ENCODE data around the gene CFAP69. TPM values are rescaled to one million over a fixed set of nuclear protein-coding genes. Genes with fewer than 3 reads are reported as not detected.

CFAP69 gene
- total RNA-seq, result 1.6 TPM
- long read RNA-seq, partial matches to known transcripts, result 0 of 2 reads
- long read RNA-seq, other reads (novel, unspliced or antisense), result 2 of 2 reads

GRCh38 chr7:90244909-90245851, at the start of gene CFAP69:
TSS of gene CFAP69 (plus strand) at chr7:90245174. CDS start at chr7:90245425, 251 bp downstream.
- intact Hi-C loops (cut with DNase I), result no loop called here
- DNase-seq (ENCODE audit: missing footprints), result peak; percentile 94
- peak; percentile 97 for ATAC-seq

GRCh38 chr7:90201500-90202195, 43.3 kb upstream of the CFAP69 start:
- intact Hi-C loops (cut with DNase I), result no loop called here
- ATAC-seq (no peak), DNase-seq (ENCODE audit: missing footprints) (no peak)

DNA sequence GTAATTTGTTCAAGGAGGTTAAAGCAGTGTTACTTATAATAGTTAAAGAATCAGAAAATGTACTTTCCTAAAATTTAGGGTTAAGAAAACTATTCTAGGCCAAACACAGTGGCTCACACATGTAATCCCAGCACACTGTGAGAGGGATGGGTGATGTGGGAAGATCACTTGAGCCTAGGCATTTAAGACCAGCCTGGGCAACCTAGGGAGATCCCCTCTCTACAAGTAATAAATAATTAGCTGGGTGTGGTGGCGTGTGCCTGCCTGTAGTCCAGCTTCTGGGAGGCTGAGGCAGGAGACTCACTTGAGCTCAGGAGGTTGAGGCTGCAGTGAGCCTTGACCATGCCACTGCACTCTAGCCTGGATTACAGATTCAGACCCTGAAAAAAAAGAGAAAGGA, 37.0 kb upstream of the CFAP69 start:
- ATAC-seq (no peak), DNase-seq (ENCODE audit: missing footprints) (no peak)
- intact Hi-C loops (cut with DNase I), result loop anchor here (2.0 kb wide), 1 partner anchor 35 kb away; no protein-coding TSS in a partner anchor

- no peak for ATAC-seq
- intact Hi-C loops (cut with DNase I), result loop anchor here (2.0 to 5.0 kb wide), 2 partner anchors 37 to 43 kb away; no protein-coding TSS in a partner anchor
- DNase-seq (ENCODE audit: missing footprints), result no peak
Measured at GRCh38 chr7:90209776-90210175, 35.2 kb upstream of the CFAP69 start.

DNA sequence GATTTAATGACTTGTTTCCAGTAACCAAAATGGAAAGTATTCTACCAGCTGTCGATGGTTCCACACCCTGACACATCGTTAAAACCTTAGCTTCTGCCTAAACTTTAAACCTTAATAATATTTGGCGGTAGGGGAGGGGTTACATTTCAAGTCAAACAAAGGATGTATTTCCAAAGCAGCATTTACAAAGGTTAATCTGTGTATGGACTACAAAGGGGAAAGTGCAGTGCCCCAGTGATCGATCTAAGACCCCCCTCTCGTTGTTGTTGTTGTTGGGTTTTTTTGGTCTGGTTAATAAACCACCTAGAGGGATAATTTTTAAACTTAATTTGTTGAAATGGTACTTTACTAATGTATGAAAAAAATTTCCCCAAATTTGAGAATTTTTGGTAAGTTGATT, 34.5 kb upstream of the CFAP69 start:
- DNase-seq (ENCODE audit: missing footprints) (no peak), ATAC-seq (no peak)
- intact Hi-C loops (cut with DNase I), result loop anchor here (5.0 kb wide), 1 partner anchor 42 kb away; no protein-coding TSS in a partner anchor

GRCh38 chr7:90210981-90211380, 34.0 kb upstream of the CFAP69 start:
- intact Hi-C loops (cut with DNase I), result loop anchor here (5.0 kb wide), 1 partner anchor 41 kb away; no protein-coding TSS in a partner anchor
- ATAC-seq (no peak), DNase-seq (ENCODE audit: missing footprints) (no peak)

- ATAC-seq (peak; percentile 100), DNase-seq (ENCODE audit: missing footprints) (peak; percentile 94)
- intact Hi-C loops (cut with DNase I), result loop anchor here (5.0 kb wide), 1 partner anchor 41 kb away; no protein-coding TSS in a partner anchor
Measured at GRCh38 chr7:90211391-90212148, 33.4 kb upstream of the CFAP69 start, which contains the start of gene STEAP2. TSS of gene STEAP2 (plus strand) at chr7:90211740. CDS start at chr7:90225083, 13,343 bp downstream.

DNA sequence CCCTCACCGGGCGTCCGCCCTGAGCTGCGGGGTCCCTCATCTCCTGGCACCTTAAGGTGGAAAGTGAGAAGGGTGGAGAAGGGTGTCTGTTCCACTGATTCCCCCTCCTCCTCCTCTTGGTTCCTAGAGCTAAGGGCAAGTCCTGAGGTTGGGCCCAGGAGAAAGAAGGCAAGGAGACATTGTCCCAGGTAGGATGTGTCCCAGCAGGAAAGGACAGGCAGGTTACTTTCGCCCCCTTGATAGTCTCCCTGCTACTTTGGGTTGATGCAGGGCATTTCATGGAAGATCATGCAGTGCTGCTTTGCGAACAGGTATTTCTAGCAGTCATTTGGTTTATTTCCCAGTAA, 32.9 kb upstream of the CFAP69 start:
- no peak for ATAC-seq
- no peak for DNase-seq (ENCODE audit: missing footprints)
- intact Hi-C loops (cut with DNase I), result loop anchor here (5.0 kb wide), 1 partner anchor 40 kb away; no protein-coding TSS in a partner anchor

DNA sequence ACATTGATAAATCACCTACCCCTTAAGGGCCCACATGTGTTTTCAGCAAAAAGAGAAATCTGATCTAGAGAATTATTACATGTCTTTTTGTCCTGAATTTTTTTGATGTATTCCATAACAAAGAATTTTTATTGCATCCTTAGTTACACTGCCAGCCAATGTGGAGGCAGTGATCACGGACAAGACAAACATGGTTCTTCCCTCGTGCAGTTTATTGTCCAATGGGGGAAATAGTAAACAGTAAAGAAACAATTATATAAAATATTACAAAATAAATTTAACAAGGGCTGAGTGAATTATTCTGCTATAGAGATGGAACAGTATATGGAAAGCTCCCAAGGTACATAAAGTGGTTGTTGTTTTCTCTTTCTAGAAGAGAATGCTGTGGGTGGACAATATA, 31.5 kb upstream of the CFAP69 start:
- ATAC-seq (no peak), DNase-seq (ENCODE audit: missing footprints) (no peak)
- intact Hi-C loops (cut with DNase I), result loop anchor here (5.0 kb wide), 1 partner anchor 39 kb away; no protein-coding TSS in a partner anchor

GRCh38 chr7:90216080-90216674, 28.8 kb upstream of the CFAP69 start:
- DNase-seq (ENCODE audit: missing footprints) (no peak), ATAC-seq (no peak)
- intact Hi-C loops (cut with DNase I), result no loop called here

GRCh38 chr7:90216771-90217170, 28.2 kb upstream of the CFAP69 start:
- intact Hi-C loops (cut with DNase I), result no loop called here
- ATAC-seq (no peak), DNase-seq (ENCODE audit: missing footprints) (no peak)

GRCh38 chr7:90222390-90222789, 22.6 kb upstream of the CFAP69 start:
- DNase-seq (ENCODE audit: missing footprints), result no peak
- ATAC-seq, result no peak
- intact Hi-C loops (cut with DNase I), result no loop called here

- ATAC-seq (peak; percentile 57), DNase-seq (ENCODE audit: missing footprints) (no peak)
- intact Hi-C loops (cut with DNase I), result no loop called here
Measured at GRCh38 chr7:90222811-90223725, 21.9 kb upstream of the CFAP69 start.

DNA sequence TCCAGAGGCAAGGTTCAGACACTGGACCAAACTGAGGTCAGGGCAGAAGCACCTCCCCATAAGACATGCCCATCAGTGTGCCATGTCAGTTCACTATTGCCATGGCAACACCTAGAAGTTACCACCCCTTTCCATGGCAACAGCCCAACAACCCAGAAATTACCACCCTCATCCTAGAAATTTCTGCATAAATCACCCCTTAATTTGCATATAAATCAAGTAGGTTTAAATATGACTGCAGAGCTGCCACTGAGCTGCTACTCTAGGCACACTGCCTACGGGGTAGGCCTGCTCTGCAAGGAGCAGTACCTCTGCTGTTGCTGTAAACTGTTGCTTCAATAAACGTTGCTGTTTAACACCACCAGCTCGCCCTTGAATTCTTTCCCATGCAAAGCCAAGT, 20.8 kb upstream of the CFAP69 start:
- ATAC-seq (no peak), DNase-seq (ENCODE audit: missing footprints) (no peak)
- intact Hi-C loops (cut with DNase I), result no loop called here

GRCh38 chr7:90225181-90225580, 19.8 kb upstream of the CFAP69 start:
- no peak for DNase-seq (ENCODE audit: missing footprints)
- no peak for ATAC-seq
- intact Hi-C loops (cut with DNase I), result no loop called here

GRCh38 chr7:90225601-90226000, 19.4 kb upstream of the CFAP69 start:
- DNase-seq (ENCODE audit: missing footprints) (no peak), ATAC-seq (no peak)
- intact Hi-C loops (cut with DNase I), result no loop called here

GRCh38 chr7:90227259-90227658, 17.7 kb upstream of the CFAP69 start:
- intact Hi-C loops (cut with DNase I), result no loop called here
- ATAC-seq, result no peak
- DNase-seq (ENCODE audit: missing footprints), result no peak

All from Right ventricle myocardium inferior (tissue), 1 donor.